ENCODE results near the gene SLC2A6. TPM values are rescaled to one million over a fixed set of nuclear protein-coding genes. Genes with fewer than 3 reads are reported as not detected.
"Not testable (repeated sequence)": the region's sequence is repeated elsewhere in the genome, so short reads cannot be mapped to it uniquely, and the experiment has no call there.

Gene SLC2A6
- total RNA-seq, 1 experiment from 2014 or later, result 10.6 TPM

- Histone ChIP-seq H3K9me2 (replicated peaks; ENCODE audit: insufficient read depth, low read length) (no peaks in the 10 kb centered on the region), H3K27me3 (ENCODE audit: low read length) (no peaks in the 10 kb centered on the region), H3K4me3 (ENCODE audit: low read length) (no peak overlapping the region), H3K9ac (ENCODE audit: low read length) (no peak overlapping the region), H2AFZ (ENCODE audit: low read length) (no peak overlapping the region), H3K79me2 (ENCODE audit: low read length) (no peaks in the 10 kb centered on the region), H4K20me1 (ENCODE audit: insufficient read depth, low read depth, low read length) (no peaks in the 10 kb centered on the region), H3K36me3 (ENCODE audit: insufficient read depth, low read length) (no peaks in the 10 kb centered on the region), H3K9me3 (ENCODE audit: low read length) (no peaks in the 10 kb centered on the region), H3K27ac (ENCODE audit: low read length) (no peak overlapping the region), H3K4me1 (ENCODE audit: low read length) (peaks cover 10% of the 10 kb centered on the region), H3K4me2 (ENCODE audit: low read depth, low read length, poor library complexity, severe bottlenecking) (no peak overlapping the region)
- no peak for DNase-seq
These were observed 26.3 kb downstream of the SLC2A6 start for GRCh38 chr9:133452562-133452961.

DNA sequence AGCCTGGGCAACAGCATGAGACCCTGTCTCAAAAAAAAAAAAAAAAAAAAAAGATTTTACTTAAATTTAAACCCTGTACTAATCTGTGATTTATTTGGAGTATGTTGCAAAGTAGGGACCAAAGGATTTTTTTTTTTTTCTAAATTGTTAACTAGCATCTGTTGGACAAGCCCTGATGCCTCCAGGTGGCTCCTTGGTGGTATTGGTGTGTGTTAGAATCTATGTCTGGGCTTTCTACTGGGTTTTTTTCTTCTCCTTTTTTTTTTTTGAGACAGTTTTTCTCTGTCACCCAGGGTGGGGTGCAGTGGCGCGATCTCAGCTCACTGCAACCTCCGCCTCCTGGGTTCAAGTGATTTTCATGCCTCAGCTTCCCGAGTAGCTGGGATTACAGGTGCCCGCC is 27.0 kb downstream of the SLC2A6 start:
- H2AFZ ChIP-seq (ENCODE audit: low read length); H3K4me2 ChIP-seq (ENCODE audit: low read depth, low read length, poor library complexity, severe bottlenecking); H3K27ac ChIP-seq (ENCODE audit: low read length); H3K36me3 ChIP-seq (ENCODE audit: insufficient read depth, low read length); DNase-seq; H4K20me1 ChIP-seq (ENCODE audit: insufficient read depth, low read depth, low read length); H3K9ac ChIP-seq (ENCODE audit: low read length); H3K27me3 ChIP-seq (ENCODE audit: low read length); H3K4me1 ChIP-seq (ENCODE audit: low read length); H3K79me2 ChIP-seq (ENCODE audit: low read length); H3K9me2 ChIP-seq (replicated peaks; ENCODE audit: insufficient read depth, low read length); H3K4me3 ChIP-seq (ENCODE audit: low read length); H3K9me3 ChIP-seq (ENCODE audit: low read length): not testable (repeated sequence)

DNA sequence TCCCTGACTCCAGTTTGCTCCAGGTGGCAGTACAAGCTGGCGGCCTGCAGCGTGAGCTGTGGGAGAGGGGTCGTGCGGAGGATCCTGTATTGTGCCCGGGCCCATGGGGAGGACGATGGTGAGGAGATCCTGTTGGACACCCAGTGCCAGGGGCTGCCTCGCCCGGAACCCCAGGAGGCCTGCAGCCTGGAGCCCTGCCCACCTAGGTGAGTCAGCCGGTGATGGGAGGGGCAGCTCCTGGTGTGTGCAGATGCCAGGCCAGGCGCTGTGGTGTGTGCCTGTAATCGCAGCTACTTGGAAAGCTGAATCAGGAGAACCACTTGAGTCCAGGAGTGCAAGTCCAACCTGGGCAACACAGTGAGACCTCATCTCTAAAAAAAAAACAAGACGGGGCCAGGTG is 29.1 kb downstream of the SLC2A6 start:
- H3K9me3 ChIP-seq (ENCODE audit: low read length), result no peaks in the 10 kb centered on the region
- H3K36me3 ChIP-seq (ENCODE audit: insufficient read depth, low read length), result no peaks in the 10 kb centered on the region
- peaks cover 10% of the 10 kb centered on the region for H3K4me1 ChIP-seq (ENCODE audit: low read length)
- no peaks in the 10 kb centered on the region for H3K27me3 ChIP-seq (ENCODE audit: low read length)
- H3K27ac ChIP-seq (ENCODE audit: low read length), result no peak overlapping the region
- H3K4me3 ChIP-seq (ENCODE audit: low read length), result no peak overlapping the region
- H2AFZ ChIP-seq (ENCODE audit: low read length), result no peak overlapping the region
- DNase-seq, result no peak
- H3K4me2 ChIP-seq (ENCODE audit: low read depth, low read length, poor library complexity, severe bottlenecking), result no peak overlapping the region
- no peaks in the 10 kb centered on the region for H3K9me2 ChIP-seq (replicated peaks; ENCODE audit: insufficient read depth, low read length)
- H4K20me1 ChIP-seq (ENCODE audit: insufficient read depth, low read depth, low read length), result no peaks in the 10 kb centered on the region
- no peak overlapping the region for H3K9ac ChIP-seq (ENCODE audit: low read length)
- H3K79me2 ChIP-seq (ENCODE audit: low read length), result no peaks in the 10 kb centered on the region

GRCh38 chr9:133448487-133448972 is 30.4 kb downstream of the SLC2A6 start:
- no peak overlapping the region for H3K9ac ChIP-seq (ENCODE audit: low read length)
- DNase-seq, result no peak
- no peaks in the 10 kb centered on the region for H3K36me3 ChIP-seq (ENCODE audit: insufficient read depth, low read length)
- no peaks in the 10 kb centered on the region for H3K79me2 ChIP-seq (ENCODE audit: low read length)
- no peaks in the 10 kb centered on the region for H3K9me3 ChIP-seq (ENCODE audit: low read length)
- H3K4me3 ChIP-seq (ENCODE audit: low read length), result no peak overlapping the region
- H3K4me1 ChIP-seq (ENCODE audit: low read length), result no peaks in the 10 kb centered on the region
- no peaks in the 10 kb centered on the region for H3K27me3 ChIP-seq (ENCODE audit: low read length)
- no peaks in the 10 kb centered on the region for H4K20me1 ChIP-seq (ENCODE audit: insufficient read depth, low read depth, low read length)
- no peak overlapping the region for H2AFZ ChIP-seq (ENCODE audit: low read length)
- H3K27ac ChIP-seq (ENCODE audit: low read length), result no peak overlapping the region
- H3K4me2 ChIP-seq (ENCODE audit: low read depth, low read length, poor library complexity, severe bottlenecking), result no peak overlapping the region
- H3K9me2 ChIP-seq (replicated peaks; ENCODE audit: insufficient read depth, low read length), result no peaks in the 10 kb centered on the region

- Histone ChIP-seq H2AFZ (ENCODE audit: low read length) (no peak overlapping the region), H3K27ac (ENCODE audit: low read length) (no peak overlapping the region), H3K4me2 (ENCODE audit: low read depth, low read length, poor library complexity, severe bottlenecking) (no peak overlapping the region), H3K27me3 (ENCODE audit: low read length) (no peaks in the 10 kb centered on the region), H3K9ac (ENCODE audit: low read length) (no peak overlapping the region), H3K36me3 (ENCODE audit: insufficient read depth, low read length) (no peaks in the 10 kb centered on the region), H3K9me3 (ENCODE audit: low read length) (no peaks in the 10 kb centered on the region), H3K9me2 (replicated peaks; ENCODE audit: insufficient read depth, low read length) (no peaks in the 10 kb centered on the region), H3K4me1 (ENCODE audit: low read length) (peaks cover 14% of the 10 kb centered on the region), H3K4me3 (ENCODE audit: low read length) (no peak overlapping the region), H3K79me2 (ENCODE audit: low read length) (no peaks in the 10 kb centered on the region), H4K20me1 (ENCODE audit: insufficient read depth, low read depth, low read length) (no peaks in the 10 kb centered on the region)
- no peak for DNase-seq
These were observed 33.5 kb downstream of the SLC2A6 start for GRCh38 chr9:133445293-133445969.

- H3K27me3 ChIP-seq (ENCODE audit: low read length), result no peaks in the 10 kb centered on the region
- H3K4me2 ChIP-seq (ENCODE audit: low read depth, low read length, poor library complexity, severe bottlenecking), result no peak overlapping the region
- H3K9me2 ChIP-seq (replicated peaks; ENCODE audit: insufficient read depth, low read length), result no peaks in the 10 kb centered on the region
- H2AFZ ChIP-seq (ENCODE audit: low read length), result no peak overlapping the region
- H3K4me3 ChIP-seq (ENCODE audit: low read length), result no peak overlapping the region
- H3K36me3 ChIP-seq (ENCODE audit: insufficient read depth, low read length), result no peaks in the 10 kb centered on the region
- no peaks in the 10 kb centered on the region for H4K20me1 ChIP-seq (ENCODE audit: insufficient read depth, low read depth, low read length)
- no peak overlapping the region for H3K27ac ChIP-seq (ENCODE audit: low read length)
- no peaks in the 10 kb centered on the region for H3K79me2 ChIP-seq (ENCODE audit: low read length)
- no peak overlapping the region for H3K9ac ChIP-seq (ENCODE audit: low read length)
- no peak for DNase-seq
- peaks cover 14% of the 10 kb centered on the region for H3K4me1 ChIP-seq (ENCODE audit: low read length)
- no peaks in the 10 kb centered on the region for H3K9me3 ChIP-seq (ENCODE audit: low read length)
These were observed 34.9 kb downstream of the SLC2A6 start for GRCh38 chr9:133443982-133444381.

DNA sequence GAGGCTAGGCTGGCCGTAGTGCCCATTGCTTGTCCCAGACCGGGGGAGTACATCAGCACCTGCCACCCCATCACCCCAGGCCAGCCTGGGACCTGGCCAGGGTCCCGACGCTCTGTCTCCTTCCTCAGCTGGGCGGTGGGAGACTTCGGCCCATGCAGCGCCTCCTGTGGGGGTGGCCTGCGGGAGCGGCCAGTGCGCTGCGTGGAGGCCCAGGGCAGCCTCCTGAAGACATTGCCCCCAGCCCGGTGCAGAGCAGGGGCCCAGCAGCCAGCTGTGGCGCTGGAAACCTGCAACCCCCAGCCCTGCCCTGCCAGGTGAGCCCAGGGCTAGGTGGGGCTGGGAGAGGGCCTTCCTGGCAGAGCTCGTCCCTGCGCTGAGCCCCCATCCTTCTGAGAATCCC is 35.7 kb downstream of the SLC2A6 start:
- no peak overlapping the region for H3K9ac ChIP-seq (ENCODE audit: low read length)
- H3K36me3 ChIP-seq (ENCODE audit: insufficient read depth, low read length), result no peaks in the 10 kb centered on the region
- H4K20me1 ChIP-seq (ENCODE audit: insufficient read depth, low read depth, low read length), result no peaks in the 10 kb centered on the region
- H3K27me3 ChIP-seq (ENCODE audit: low read length), result no peaks in the 10 kb centered on the region
- no peak for DNase-seq
- H3K9me2 ChIP-seq (replicated peaks; ENCODE audit: insufficient read depth, low read length), result no peaks in the 10 kb centered on the region
- no peaks in the 10 kb centered on the region for H3K79me2 ChIP-seq (ENCODE audit: low read length)
- H3K4me1 ChIP-seq (ENCODE audit: low read length), result peaks cover 14% of the 10 kb centered on the region
- no peak overlapping the region for H3K4me2 ChIP-seq (ENCODE audit: low read depth, low read length, poor library complexity, severe bottlenecking)
- H3K27ac ChIP-seq (ENCODE audit: low read length), result no peak overlapping the region
- no peak overlapping the region for H3K4me3 ChIP-seq (ENCODE audit: low read length)
- no peak overlapping the region for H2AFZ ChIP-seq (ENCODE audit: low read length)
- no peaks in the 10 kb centered on the region for H3K9me3 ChIP-seq (ENCODE audit: low read length)

DNA sequence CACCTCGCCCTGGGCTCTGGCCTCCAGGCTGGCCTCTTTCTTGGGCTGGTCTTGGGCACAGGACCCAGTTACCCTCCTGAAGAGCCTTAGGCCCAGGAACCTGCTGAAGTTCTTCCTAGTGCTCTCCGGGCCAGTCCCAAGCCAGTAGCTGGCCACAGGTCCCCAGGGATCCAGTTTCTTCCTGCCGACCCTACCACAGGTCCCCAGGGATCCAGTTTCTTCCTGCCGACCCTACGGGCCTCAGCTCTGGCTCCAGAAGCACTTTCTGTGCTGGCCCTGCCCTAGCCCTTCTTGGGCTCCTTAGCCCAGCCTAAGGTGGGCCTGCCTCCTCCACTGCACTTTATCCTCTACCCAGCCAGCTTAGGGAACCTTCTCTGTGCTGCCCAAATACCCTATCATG is 37.3 kb downstream of the SLC2A6 start:
- Histone ChIP-seq H3K27ac (ENCODE audit: low read length) (no peak overlapping the region), H3K27me3 (ENCODE audit: low read length) (no peaks in the 10 kb centered on the region), H3K9ac (ENCODE audit: low read length) (no peak overlapping the region), H3K9me2 (replicated peaks; ENCODE audit: insufficient read depth, low read length) (no peaks in the 10 kb centered on the region), H3K36me3 (ENCODE audit: insufficient read depth, low read length) (no peaks in the 10 kb centered on the region), H3K9me3 (ENCODE audit: low read length) (no peaks in the 10 kb centered on the region), H3K4me3 (ENCODE audit: low read length) (no peak overlapping the region), H4K20me1 (ENCODE audit: insufficient read depth, low read depth, low read length) (no peaks in the 10 kb centered on the region), H3K4me1 (ENCODE audit: low read length) (peaks cover 18% of the 10 kb centered on the region), H3K4me2 (ENCODE audit: low read depth, low read length, poor library complexity, severe bottlenecking) (no peak overlapping the region), H3K79me2 (ENCODE audit: low read length) (no peaks in the 10 kb centered on the region), H2AFZ (ENCODE audit: low read length) (no peak overlapping the region)
- DNase-seq, result no peak
